Measurements from ENCODE around the gene PEX5L.

The PEX5L gene

GRCh38 chr3:179766416-179767133 lies 270.2 kb downstream of the PEX5L start:
- no peak for DNase-seq

- DNase-seq = no peak
These were observed 271.3 kb downstream of the PEX5L start for GRCh38 chr3:179765396-179765795.

DNA sequence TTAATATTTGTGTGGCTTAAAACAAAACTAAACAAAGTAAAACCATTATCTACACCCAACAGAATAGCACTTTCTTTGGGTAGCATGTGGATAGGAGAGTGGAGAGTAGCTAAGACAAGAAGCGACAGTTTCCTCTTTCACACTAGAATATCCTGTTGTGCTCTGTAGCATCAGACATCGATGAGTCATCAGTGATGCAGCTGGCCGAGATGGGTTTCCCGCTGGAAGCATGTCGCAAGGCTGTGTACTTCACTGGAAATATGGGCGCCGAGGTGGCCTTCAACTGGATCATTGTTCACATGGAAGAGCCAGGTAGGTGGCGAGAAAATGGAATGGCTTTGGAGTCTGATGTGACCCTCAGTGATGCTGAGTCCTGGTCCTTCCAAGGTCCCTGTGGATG lies 275.8 kb downstream of the PEX5L start:
- no peak for DNase-seq

DNA sequence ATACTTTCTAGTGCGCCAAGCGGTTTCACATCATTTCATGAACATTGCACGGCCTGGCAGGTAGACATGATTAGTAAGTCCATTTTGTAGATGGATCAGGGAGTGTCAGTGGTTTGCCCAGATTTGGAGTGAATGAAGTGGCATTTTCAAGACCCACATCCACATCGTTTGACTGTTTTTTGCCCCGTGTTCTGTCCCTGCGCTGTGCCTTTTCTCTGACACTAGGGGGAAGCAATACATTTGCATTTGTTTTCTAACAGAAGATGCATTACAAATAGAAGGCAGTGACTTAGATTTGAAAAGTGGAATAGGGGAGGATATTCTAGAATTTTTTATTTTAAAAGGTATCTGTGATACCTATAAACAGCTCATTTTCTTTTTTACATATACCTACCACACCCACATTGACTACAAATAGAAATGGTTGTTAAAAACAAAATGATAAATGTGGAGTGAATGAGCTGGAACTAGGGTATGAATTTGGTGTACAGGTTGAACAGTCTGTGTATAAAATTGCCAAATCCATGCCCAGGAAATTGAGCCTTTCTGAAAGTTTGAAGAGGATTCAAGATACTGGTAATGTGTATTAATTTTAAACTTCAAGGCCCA lies 285.9 kb downstream of the PEX5L start:
- DNase-seq = no peak

- no peak for DNase-seq
These were observed 291.0 kb downstream of the PEX5L start for GRCh38 chr3:179745716-179746115.

- no peak for DNase-seq
These were observed 291.7 kb downstream of the PEX5L start for GRCh38 chr3:179745079-179745478.

All from DMS79 treated with DMSO at 0.1 percent for 48 hours (cell line).